HepG2 (cell line): ENCODE results near the gene NXN. TPM values are rescaled to one million over a fixed set of nuclear protein-coding genes. Genes with fewer than 3 reads are reported as not detected.

Experiments used
- ATAC-seq: fragments of 200-7000 bp; cut with Tn5 transposase; 3 replicates; pipeline ENCODE4 v1.9.1; 2020; ENCODE audit warnings: mild to moderate bottlenecking, moderate library complexity
- BruUV-seq: library from RNA; stranded (reverse); fragments of 400-500 nt; replicated peaks from 2 replicates; lab custom pipeline; 2021; lab: Mats Ljungman, UMichigan
- CTCF ChIA-PET: fragments of 300-600 bp; formaldehyde crosslinking; extraction: SDS; loops from one replicate; lab custom pipeline; 2021; ENCODE audit warnings: low total read pairs, inconsistent platforms, low intra/inter-chr PET ratio; lab: Yijun Ruan, JAX
- POLR2A ChIA-PET: fragments of 350-600 bp; sonication (Branson Sonifier 250); formaldehyde crosslinking; loops from one replicate; lab custom pipeline; 2020; ENCODE audit warnings: antibody characterized with exemption, inconsistent platforms; lab: Yijun Ruan, JAX
- DNase-seq: peaks from one replicate; pipeline ENCODE4 v3.0.0-alpha.2; 2015; ENCODE audit warnings: low spot score
- FAIRE-seq: peaks from 3 replicates; lab custom pipeline; 2011; peaks lifted over from hg19 to GRCh38; lab: Jason Lieb, UNC
- H2AFZ ChIP-seq: one replicate; pipeline ENCODE4 v1.6.1; 2011; ENCODE audit warnings: low read length, inconsistent platforms
- H3K27ac ChIP-seq: fragments of 300-600 bp; 3 replicates; pipeline ENCODE4 v1.8.0; 2011; ENCODE audit warnings: mixed run types, mild to moderate bottlenecking, mixed read lengths, low read length, inconsistent platforms; ENCODE audit not compliant: insufficient read depth; ENCODE audit errors: extremely low read length
- H3K27me3 ChIP-seq, 2 experiments: fragments of 200-600 bp in 1 of 2; 2 replicates in 1 of 2; 3 replicates in 1 of 2; pipeline versions ENCODE4 v1.6.0 to v1.8.0; 2011; ENCODE audit warnings: low read length in 2 of 2, mild to moderate bottlenecking in 2 of 2, moderate library complexity in 2 of 2, inconsistent platforms in 1 of 2; ENCODE audit not compliant: insufficient read depth in 2 of 2, control insufficient read depth in 1 of 2
- H3K36me3 ChIP-seq, 2 experiments: fragments of 200-600 bp in 1 of 2; replicated peaks in 1 of 2; 2 replicates in 1 of 2; 3 replicates in 1 of 2; pipeline versions ENCODE4 v1.5.1 to v1.8.0; 2011; ENCODE audit warnings: low read length in 2 of 2, inconsistent platforms in 1 of 2; ENCODE audit not compliant: insufficient read depth in 2 of 2, control insufficient read depth in 1 of 2
- H3K4me1 ChIP-seq: 2 replicates; pipeline ENCODE4 v1.5.1; 2012; ENCODE audit warnings: low read length, inconsistent platforms; ENCODE audit not compliant: insufficient read depth
- H3K4me2 ChIP-seq: 2 replicates; pipeline ENCODE4 v1.6.0; 2011; ENCODE audit warnings: low read depth, low read length, inconsistent platforms
- H3K4me3 ChIP-seq, 3 experiments: fragments of 200-600 bp in 1 of 3; sonication (generic), shearing (Covaris generic) in 1 of 3; replicated peaks in 1 of 3; 2 replicates each; pipeline ENCODE4 v1.5.1; 2011 to 2016; ENCODE audit warnings: low read length in 3 of 3, inconsistent platforms in 2 of 3, low read depth in 2 of 3, mild to moderate bottlenecking in 2 of 3, control low read depth in 1 of 3, mixed read lengths in 1 of 3; ENCODE audit not compliant: insufficient read depth in 1 of 3
- H3K79me2 ChIP-seq: one replicate; pipeline ENCODE4 v1.6.1; 2011; ENCODE audit warnings: low read length, inconsistent platforms; ENCODE audit not compliant: insufficient read depth
- H3K9ac ChIP-seq: 2 replicates; pipeline ENCODE4 v1.6.0; 2011; ENCODE audit warnings: mild to moderate bottlenecking, low read depth, low read length, inconsistent platforms; ENCODE audit not compliant: insufficient read depth
- H3K9me3 ChIP-seq: 2 replicates; pipeline ENCODE4 v1.5.1; 2012; ENCODE audit warnings: mild to moderate bottlenecking, low read length
- H4K20me1 ChIP-seq: 2 replicates; pipeline ENCODE4 v1.6.0; 2011; ENCODE audit warnings: inconsistent platforms, mild to moderate bottlenecking, low read length, moderate library complexity; ENCODE audit not compliant: insufficient read depth
- AGO2 ChIP-seq: fragments of 200-400 bp; formaldehyde crosslinking; optimal IDR thresholded peaks from 2 replicates; pipeline ENCODE3; 2017; ENCODE audit warnings: mild to moderate bottlenecking, low read depth, low read length, moderate library complexity
- ERF ChIP-seq: IDR thresholded peaks from 2 replicates; pipeline ENCODE4 v1.6.1; 2018; ENCODE audit warnings: missing biosample characterization, missing genetic modification reagents
- MYC ChIP-seq: sonication (generic); formaldehyde crosslinking; IDR thresholded peaks from 2 replicates; pipeline ENCODE4 v1.9.0; 2021; ENCODE audit warnings: missing genetic modification reagents, borderline replicate concordance
- RBM22 ChIP-seq: fragments of 200-400 bp; formaldehyde crosslinking; optimal IDR thresholded peaks from 2 replicates; pipeline ENCODE3; 2017; ENCODE audit warnings: mild to moderate bottlenecking, low read length, moderate library complexity
- ZNF180 ChIP-seq: sonication (generic); formaldehyde crosslinking; IDR thresholded peaks from 2 replicates; pipeline ENCODE4 v1.4.0; 2020; ENCODE audit warnings: low read depth, missing genetic modification reagents, borderline replicate concordance
- ZNF557 ChIP-seq: sonication (generic); formaldehyde crosslinking; IDR thresholded peaks from 2 replicates; pipeline ENCODE4 v1.4.0; 2020; ENCODE audit warnings: missing genetic modification reagents
- WGBS: methylation state at CpG from one replicate; pipeline ENCODE4 v1.1.6; 2017; ENCODE audit warnings: low lambda C conversion rate; 5-methylcytosine and 5-hydroxymethylcytosine counted together
- in situ Hi-C: cut with HindIII; loops from 2 replicates; pipeline ENCODE4 v1.10.0; 2017; ENCODE audit warnings: low pct_unique_long_range_greater_than_20kb; ENCODE audit not compliant: extremely low pct_ligation_motif_present
- intact Hi-C: fragments of 100-400 bp; cut with micrococcal nuclease; formaldehyde crosslinking; loops from one replicate; pipeline ENCODE4 v1.10.0; 2022; ENCODE audit not compliant: unreplicated experiment
- polyA plus RNA-seq, 8 experiments: library from polyadenylated mRNA; depleted of rRNA in 3 of 8; stranded (reverse) in 7 of 8; unstranded in 1 of 8; fragments of >200 nt; fragmentation: Illumina TruSeq in 4 of 8; extraction: Trizol in 4 of 8; gene quantifications; 2 replicates each; pipeline versions ENCODE4 v1.2.1 to v1.2.3, GENCODE V29; 2011 to 2016; ENCODE audit warnings: low read depth in 4 of 8, missing spikeins in 1 of 8, mixed read lengths in 1 of 8; ENCODE audit not compliant: insufficient read depth in 1 of 8
- total RNA-seq, 5 experiments: library from RNA; depleted of rRNA; stranded (reverse); fragments of >200 nt; fragmentation: Illumina TruSeq; extraction: Trizol; gene quantifications; 2 replicates each; pipeline ENCODE4 v1.2.3, GENCODE V29; 2016; ENCODE audit warnings: low read depth in 1 of 5
- TF ChIP-seq, protein P1 (sequence below): sonication (generic); formaldehyde crosslinking; IDR thresholded peaks from 2 replicates; pipeline ENCODE4 v1.5.0; 2020; ENCODE audit warnings: mild to moderate bottlenecking, missing genetic modification reagents, borderline replicate concordance

The NXN gene
- total and polyA plus RNA-seq, 2 of the 13 experiments (the other 11 are each of a cell fraction or from before 2014, with no cell fraction given), result 22.2 to 24.3 TPM

DNA sequence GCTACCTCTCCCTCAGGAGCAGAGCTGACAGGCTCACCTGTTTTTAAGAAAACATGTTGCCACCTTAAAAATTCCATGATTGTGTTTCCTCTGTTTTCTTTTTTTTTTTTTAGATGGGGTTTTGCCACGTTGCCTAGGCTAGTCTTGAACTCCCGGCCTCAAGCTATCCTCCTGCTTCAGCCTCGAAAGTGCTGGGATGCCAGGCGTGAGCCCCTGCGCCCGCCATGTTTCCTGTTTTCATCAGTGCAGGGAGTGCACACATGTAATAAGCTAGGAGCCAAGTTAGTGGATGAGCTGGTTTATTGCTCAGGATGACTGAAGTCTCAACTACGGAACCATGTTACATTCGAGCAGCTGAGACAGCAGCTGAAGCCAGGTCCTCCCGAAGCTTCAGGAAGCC lies 183.9 kb downstream of the NXN start:
- POLR2A ChIA-PET, result no interaction called here
- TF ChIP-seq MYC, result no peak
- TF ChIP-seq ERF (CRISPR knock-in tag), result no peak
- no peak for FAIRE-seq

DNA sequence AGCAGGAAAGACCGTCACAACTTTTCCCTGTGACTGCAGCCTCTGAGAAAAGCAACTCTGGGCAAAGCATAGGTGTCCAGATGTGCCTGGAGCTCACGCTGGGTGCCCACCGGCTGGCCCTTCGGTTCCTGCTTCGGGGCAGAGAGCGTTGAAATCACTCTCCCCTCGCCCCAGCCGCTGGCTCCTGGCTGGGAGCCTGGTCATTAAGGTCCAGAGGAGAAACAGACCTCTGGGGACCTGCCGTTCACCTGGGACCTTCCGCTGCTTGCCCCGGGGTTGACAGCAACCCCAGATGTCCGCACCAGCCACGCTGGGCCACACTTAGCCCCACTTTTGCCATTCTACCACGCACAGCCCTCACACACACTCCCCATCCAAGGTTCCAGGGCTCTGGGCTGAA lies 184.3 kb downstream of the NXN start:
- H2AFZ ChIP-seq, result no peak overlapping the region
- H3K4me2 ChIP-seq, result no peak overlapping the region
- no peaks in the 10 kb centered on the region for H3K9me3 ChIP-seq
- ChIA-PET POLR2A (interaction anchor here (1.0 kb wide), 1 partner anchor 184 kb away, joined by 3 read pairs; the partner anchor contains the start of gene NXN), CTCF (interaction anchor here (1.5 to 2.1 kb wide), 2 partner anchors 186 to 201 kb away, joined by 10 to 12 read pairs; partner anchors contain the start of gene TIMM22)
- H3K9ac ChIP-seq, result no peak overlapping the region
- 85% methylated on average over 11 of the region's 14 CpGs for WGBS
- no peak for TF ChIP-seq ZNF180 (CRISPR knock-in tag)
- peak; percentile 67 for TF ChIP-seq AGO2
- no peak for TF ChIP-seq ZNF557 (CRISPR knock-in tag)
- peak; percentile 53 for TF ChIP-seq RBM22
- TF ChIP-seq, protein P1, sequence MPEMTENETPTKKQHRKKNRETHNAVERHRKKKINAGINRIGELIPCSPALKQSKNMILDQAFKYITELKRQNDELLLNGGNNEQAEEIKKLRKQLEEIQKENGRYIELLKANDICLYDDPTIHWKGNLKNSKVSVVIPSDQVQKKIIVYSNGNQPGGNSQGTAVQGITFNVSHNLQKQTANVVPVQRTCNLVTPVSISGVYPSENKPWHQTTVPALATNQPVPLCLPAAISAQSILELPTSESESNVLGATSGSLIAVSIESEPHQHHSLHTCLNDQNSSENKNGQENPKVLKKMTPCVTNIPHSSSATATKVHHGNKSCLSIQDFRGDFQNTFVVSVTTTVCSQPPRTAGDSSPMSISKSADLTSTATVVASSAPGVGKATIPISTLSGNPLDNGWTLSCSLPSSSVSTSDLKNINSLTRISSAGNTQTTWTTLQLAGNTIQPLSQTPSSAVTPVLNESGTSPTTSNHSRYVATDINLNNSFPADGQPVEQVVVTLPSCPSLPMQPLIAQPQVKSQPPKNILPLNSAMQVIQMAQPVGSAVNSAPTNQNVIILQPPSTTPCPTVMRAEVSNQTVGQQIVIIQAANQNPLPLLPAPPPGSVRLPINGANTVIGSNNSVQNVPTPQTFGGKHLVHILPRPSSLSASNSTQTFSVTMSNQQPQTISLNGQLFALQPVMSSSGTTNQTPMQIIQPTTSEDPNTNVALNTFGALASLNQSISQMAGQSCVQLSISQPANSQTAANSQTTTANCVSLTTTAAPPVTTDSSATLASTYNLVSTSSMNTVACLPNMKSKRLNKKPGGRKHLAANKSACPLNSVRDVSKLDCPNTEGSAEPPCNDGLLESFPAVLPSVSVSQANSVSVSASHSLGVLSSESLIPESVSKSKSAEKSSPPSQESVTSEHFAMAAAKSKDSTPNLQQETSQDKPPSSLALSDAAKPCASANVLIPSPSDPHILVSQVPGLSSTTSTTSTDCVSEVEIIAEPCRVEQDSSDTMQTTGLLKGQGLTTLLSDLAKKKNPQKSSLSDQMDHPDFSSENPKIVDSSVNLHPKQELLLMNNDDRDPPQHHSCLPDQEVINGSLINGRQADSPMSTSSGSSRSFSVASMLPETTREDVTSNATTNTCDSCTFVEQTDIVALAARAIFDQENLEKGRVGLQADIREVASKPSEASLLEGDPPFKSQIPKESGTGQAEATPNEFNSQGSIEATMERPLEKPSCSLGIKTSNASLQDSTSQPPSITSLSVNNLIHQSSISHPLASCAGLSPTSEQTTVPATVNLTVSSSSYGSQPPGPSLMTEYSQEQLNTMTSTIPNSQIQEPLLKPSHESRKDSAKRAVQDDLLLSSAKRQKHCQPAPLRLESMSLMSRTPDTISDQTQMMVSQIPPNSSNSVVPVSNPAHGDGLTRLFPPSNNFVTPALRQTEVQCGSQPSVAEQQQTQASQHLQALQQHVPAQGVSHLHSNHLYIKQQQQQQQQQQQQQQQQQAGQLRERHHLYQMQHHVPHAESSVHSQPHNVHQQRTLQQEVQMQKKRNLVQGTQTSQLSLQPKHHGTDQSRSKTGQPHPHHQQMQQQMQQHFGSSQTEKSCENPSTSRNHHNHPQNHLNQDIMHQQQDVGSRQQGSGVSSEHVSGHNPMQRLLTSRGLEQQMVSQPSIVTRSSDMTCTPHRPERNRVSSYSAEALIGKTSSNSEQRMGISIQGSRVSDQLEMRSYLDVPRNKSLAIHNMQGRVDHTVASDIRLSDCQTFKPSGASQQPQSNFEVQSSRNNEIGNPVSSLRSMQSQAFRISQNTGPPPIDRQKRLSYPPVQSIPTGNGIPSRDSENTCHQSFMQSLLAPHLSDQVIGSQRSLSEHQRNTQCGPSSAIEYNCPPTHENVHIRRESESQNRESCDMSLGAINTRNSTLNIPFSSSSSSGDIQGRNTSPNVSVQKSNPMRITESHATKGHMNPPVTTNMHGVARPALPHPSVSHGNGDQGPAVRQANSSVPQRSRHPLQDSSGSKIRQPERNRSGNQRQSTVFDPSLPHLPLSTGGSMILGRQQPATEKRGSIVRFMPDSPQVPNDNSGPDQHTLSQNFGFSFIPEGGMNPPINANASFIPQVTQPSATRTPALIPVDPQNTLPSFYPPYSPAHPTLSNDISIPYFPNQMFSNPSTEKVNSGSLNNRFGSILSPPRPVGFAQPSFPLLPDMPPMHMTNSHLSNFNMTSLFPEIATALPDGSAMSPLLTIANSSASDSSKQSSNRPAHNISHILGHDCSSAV (CRISPR knock-in tag), result no peak
- ATAC-seq, result no peak
- in situ Hi-C loops (no loop called here), intact Hi-C loops (loop anchor here (2.0 to 5.0 kb wide), 2 partner anchors 186 to 202 kb away; partner anchors contain the start of gene TIMM22)
- H3K27me3 ChIP-seq, result no peaks in the 10 kb centered on the region
- H3K36me3 ChIP-seq, result peaks cover 4 to 20% of the 10 kb centered on the region in 2 experiments; a peak in 3 of 5 replicates
- H4K20me1 ChIP-seq, result no peaks in the 10 kb centered on the region
- H3K79me2 ChIP-seq, result no peaks in the 10 kb centered on the region
- H3K4me1 ChIP-seq, result no peaks in the 10 kb centered on the region
- H3K4me3 ChIP-seq, result no peak overlapping the region
- FAIRE-seq, result no peak
- no TSS peak for BruUV-seq
- no peak overlapping the region for H3K27ac ChIP-seq
- DNase-seq, result no peak

More for the DNA sequence above, 183.9 kb downstream of the NXN start:
- Histone ChIP-seq H3K4me1 (no peaks in the 10 kb centered on the region), H3K27ac (no peak overlapping the region), H3K36me3 (peaks cover 5 to 23% of the 10 kb centered on the region in 2 experiments; a peak in 3 of 5 replicates), H3K9me3 (no peaks in the 10 kb centered on the region), H3K79me2 (no peaks in the 10 kb centered on the region), H3K4me3 (no peak overlapping the region), H2AFZ (no peak overlapping the region), H3K4me2 (no peak overlapping the region), H4K20me1 (no peaks in the 10 kb centered on the region), H3K9ac (no peak overlapping the region), H3K27me3 (no peaks in the 10 kb centered on the region)
- no TSS peak for BruUV-seq
- in situ Hi-C loops, result no loop called here
- intact Hi-C loops, result loop anchor here (2.0 to 5.0 kb wide), 2 partner anchors 185 to 202 kb away; partner anchors contain the start of gene TIMM22
- CTCF ChIA-PET, result interaction anchor here (1.5 to 2.1 kb wide), 2 partner anchors 186 to 201 kb away, joined by 10 to 12 read pairs; partner anchors contain the start of gene TIMM22
- DNase-seq, result no peak
- no peak for ATAC-seq
- 95% methylated on average over 8 of the region's 9 CpGs for WGBS
